Spleen (tissue), 7 donors: Measurements from ENCODE around the gene NEK5.

Source experiments
- CTCF ChIP-seq, 11 experiments: fragments of 200-600 bp in 7 of 11; fragments of 450-650 bp in 4 of 11; sonication (generic) in 4 of 11; IDR thresholded peaks in 8 of 11; conservative IDR thresholded peaks in 3 of 11; 1 replicate in 7 of 11; 2 replicates in 4 of 11; pipeline versions ENCODE4 v1.4.0 to v1.8.0; 2016 to 2021; ENCODE audit warnings: antibody characterized with exemption in 11 of 11, inconsistent platforms in 4 of 11, mild to moderate bottlenecking in 1 of 11
- POLR2AphosphoS5 ChIP-seq, 3 donors: sonication (generic); formaldehyde crosslinking; IDR thresholded peaks; one replicate each; pipeline ENCODE4 v1.5.1; 2017; ENCODE audit warnings: antibody characterized with exemption in 3 of 3
- donor health status: DM: no; HTN: no; CAD: no; lungs with moderate emphysema.
- donor health status: DM: no; HTN: no; CAD: no.
- donor health status: DM: no; HTN: no; CAD: no.

- no peak for TF ChIP-seq POLR2AphosphoS5 (IDR thresholded peaks at IDR 0.05)
- TF ChIP-seq CTCF (IDR thresholded peaks at IDR 0.05 in 8 of 11, conservative IDR thresholded peaks at IDR 0.05 in 3 of 11) = no peak
Measured at GRCh38 chr13:52177276-52177675, 48.4 kb upstream of the NEK5 start.
